ENCODE measurements around the gene YIPF6. TPM values are rescaled to one million over a fixed set of nuclear protein-coding genes. Genes with fewer than 3 reads are reported as not detected.

YIPF6 gene
- polyA plus RNA-seq, 1 donor (not counting 4 experiments of a cell fraction or from before 2014, with no cell fraction given), result 20.2 TPM

DNA sequence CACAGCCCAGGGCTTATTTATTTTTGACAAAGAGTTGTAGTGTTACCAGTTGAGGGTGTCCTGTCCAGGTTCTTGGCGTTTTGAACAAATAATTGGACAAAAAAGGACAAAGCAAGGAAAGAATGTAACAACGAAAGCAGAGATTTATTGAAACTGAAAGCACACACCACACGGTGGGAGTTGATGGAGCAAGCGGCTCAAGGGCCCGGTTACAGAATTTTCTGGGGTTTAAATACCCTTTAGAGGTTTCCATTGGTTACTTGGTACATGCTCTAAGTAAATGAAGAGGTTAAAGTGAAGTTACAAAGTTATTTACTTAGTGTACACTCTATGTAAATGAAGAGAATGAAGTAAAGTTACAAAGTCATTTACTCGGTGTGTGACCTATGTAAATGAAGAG is 37.8 kb upstream of the YIPF6 start:
- Histone ChIP-seq H3K36me3 (ENCODE audit: control insufficient read depth in 2 of 2, extremely low read depth in 1 of 2, insufficient read depth in 2 of 2, low read length in 2 of 2) (no peaks in the 10 kb centered on the region), H2AFZ (ENCODE audit: control insufficient read depth, low read length) (no peak overlapping the region), H3K79me2 (ENCODE audit: control insufficient read depth, insufficient read depth, low read length) (no peaks in the 10 kb centered on the region), H3K4me2 (ENCODE audit: control insufficient read depth, extremely low read depth, insufficient read depth, low read depth, low read length) (no peak overlapping the region), H4K20me1 (ENCODE audit: control insufficient read depth, extremely low read depth, insufficient read depth, low read length) (no peaks in the 10 kb centered on the region), H3K9ac (ENCODE audit: control insufficient read depth, extremely low read depth, insufficient read depth, low read length) (no peak overlapping the region), H3K9me1 (ENCODE audit: control insufficient read depth, extremely low read depth, insufficient read depth, low read length) (no peaks in the 10 kb centered on the region), H3K4me3 (ENCODE audit: control insufficient read depth in 2 of 3, extremely low read depth in 1 of 3, insufficient read depth in 2 of 3, low read depth in 1 of 3, low read length in 3 of 3) (no peak overlapping the region), H3K27me3 (ENCODE audit: control insufficient read depth, extremely low read depth, insufficient read depth, low read length) (no peaks in the 10 kb centered on the region), H3K27ac (ENCODE audit: control insufficient read depth, insufficient read depth, low read length) (no peak overlapping the region), H3K4me1 (ENCODE audit: control insufficient read depth, extremely low read depth, insufficient read depth, low read length) (no peaks in the 10 kb centered on the region), H3K9me3 (ENCODE audit: control insufficient read depth, low read depth, low read length) (no peaks in the 10 kb centered on the region)
- TF ChIP-seq, protein P1, sequence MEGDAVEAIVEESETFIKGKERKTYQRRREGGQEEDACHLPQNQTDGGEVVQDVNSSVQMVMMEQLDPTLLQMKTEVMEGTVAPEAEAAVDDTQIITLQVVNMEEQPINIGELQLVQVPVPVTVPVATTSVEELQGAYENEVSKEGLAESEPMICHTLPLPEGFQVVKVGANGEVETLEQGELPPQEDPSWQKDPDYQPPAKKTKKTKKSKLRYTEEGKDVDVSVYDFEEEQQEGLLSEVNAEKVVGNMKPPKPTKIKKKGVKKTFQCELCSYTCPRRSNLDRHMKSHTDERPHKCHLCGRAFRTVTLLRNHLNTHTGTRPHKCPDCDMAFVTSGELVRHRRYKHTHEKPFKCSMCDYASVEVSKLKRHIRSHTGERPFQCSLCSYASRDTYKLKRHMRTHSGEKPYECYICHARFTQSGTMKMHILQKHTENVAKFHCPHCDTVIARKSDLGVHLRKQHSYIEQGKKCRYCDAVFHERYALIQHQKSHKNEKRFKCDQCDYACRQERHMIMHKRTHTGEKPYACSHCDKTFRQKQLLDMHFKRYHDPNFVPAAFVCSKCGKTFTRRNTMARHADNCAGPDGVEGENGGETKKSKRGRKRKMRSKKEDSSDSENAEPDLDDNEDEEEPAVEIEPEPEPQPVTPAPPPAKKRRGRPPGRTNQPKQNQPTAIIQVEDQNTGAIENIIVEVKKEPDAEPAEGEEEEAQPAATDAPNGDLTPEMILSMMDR (optimal IDR thresholded peaks at IDR 0.05 in 1 of 3, IDR thresholded peaks at IDR 0.05 in 1 of 3, conservative IDR thresholded peaks at IDR 0.05 in 1 of 3; ENCODE audit: extremely low read depth in 1 of 3, insufficient read depth in 2 of 3, low read length in 3 of 3), result no peak
- TF ChIP-seq EZH2 (IDR thresholded peaks at IDR 0.05; ENCODE audit: low read length), result no peak
- DNase-seq (ENCODE audit: low read depth, low spot score) (no peak), FAIRE-seq (no peak)
- dilution Hi-C loops (cut with MboI; ENCODE audit: extremely low pct_ligation_motif_present, low sequenced_read_pairs), result no loop called here

DNA sequence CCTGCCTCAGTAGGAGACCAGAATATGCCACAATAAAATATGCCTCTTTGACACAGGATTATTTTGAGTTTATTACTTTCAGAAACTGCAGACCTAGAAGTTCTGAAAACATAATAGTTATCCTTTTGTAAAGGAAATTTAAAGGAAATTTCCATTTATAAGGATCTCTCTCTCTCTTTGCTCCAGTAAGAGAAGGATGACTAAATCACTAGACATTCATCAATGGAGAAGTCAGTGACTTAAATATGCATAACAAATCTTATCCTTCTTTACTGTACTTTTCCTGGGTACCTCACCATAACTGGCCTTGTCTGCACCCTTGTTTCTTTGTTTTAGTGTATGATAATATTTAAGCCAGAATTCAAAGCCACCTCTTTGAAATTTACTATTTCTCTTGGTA is 37.3 kb upstream of the YIPF6 start:
- no peaks in the 10 kb centered on the region for H3K9me3 ChIP-seq (ENCODE audit: control insufficient read depth, low read depth, low read length)
- dilution Hi-C loops (cut with MboI; ENCODE audit: extremely low pct_ligation_motif_present, low sequenced_read_pairs), result no loop called here
- H3K9ac ChIP-seq (ENCODE audit: control insufficient read depth, extremely low read depth, insufficient read depth, low read length), result no peak overlapping the region
- H3K4me2 ChIP-seq (ENCODE audit: control insufficient read depth, extremely low read depth, insufficient read depth, low read depth, low read length), result no peak overlapping the region
- H3K36me3 ChIP-seq (ENCODE audit: control insufficient read depth in 2 of 2, extremely low read depth in 1 of 2, insufficient read depth in 2 of 2, low read length in 2 of 2), result no peaks in the 10 kb centered on the region
- TF ChIP-seq, protein P1 (optimal IDR thresholded peaks at IDR 0.05 in 1 of 3, IDR thresholded peaks at IDR 0.05 in 1 of 3, conservative IDR thresholded peaks at IDR 0.05 in 1 of 3; ENCODE audit: extremely low read depth in 1 of 3, insufficient read depth in 2 of 3, low read length in 3 of 3), result no peak
- no peak for TF ChIP-seq EZH2 (IDR thresholded peaks at IDR 0.05; ENCODE audit: low read length)
- DNase-seq (ENCODE audit: low read depth, low spot score) (no peak), FAIRE-seq (no peak)
- H4K20me1 ChIP-seq (ENCODE audit: control insufficient read depth, extremely low read depth, insufficient read depth, low read length), result no peaks in the 10 kb centered on the region
- no peaks in the 10 kb centered on the region for H3K9me1 ChIP-seq (ENCODE audit: control insufficient read depth, extremely low read depth, insufficient read depth, low read length)
- H3K27ac ChIP-seq (ENCODE audit: control insufficient read depth, insufficient read depth, low read length), result no peak overlapping the region
- no peaks in the 10 kb centered on the region for H3K27me3 ChIP-seq (ENCODE audit: control insufficient read depth, extremely low read depth, insufficient read depth, low read length)
- H2AFZ ChIP-seq (ENCODE audit: control insufficient read depth, low read length), result no peak overlapping the region
- no peaks in the 10 kb centered on the region for H3K79me2 ChIP-seq (ENCODE audit: control insufficient read depth, insufficient read depth, low read length)
- no peaks in the 10 kb centered on the region for H3K4me1 ChIP-seq (ENCODE audit: control insufficient read depth, extremely low read depth, insufficient read depth, low read length)
- H3K4me3 ChIP-seq (ENCODE audit: control insufficient read depth in 2 of 3, extremely low read depth in 1 of 3, insufficient read depth in 2 of 3, low read depth in 1 of 3, low read length in 3 of 3), result no peak overlapping the region
